T-helper 1 cell treated with Interleukin-12 subunit alpha and Interleukin-12 subunit beta and Interleukin-4 antibody, amounts not matched to agents 30 ng/mL and 1 ng/mL, for 36 hours (primary cell): Measurements from ENCODE around the gene CSF1R. TPM values are rescaled to one million over a fixed set of nuclear protein-coding genes. Genes with fewer than 3 reads are reported as not detected.
"Not testable (repeated sequence)": the region's sequence is repeated elsewhere in the genome, so short reads cannot be mapped to it uniquely, and the experiment has no call there.

Experiments used
- intact Hi-C: fragments of 100-400 bp; cut with micrococcal nuclease; formaldehyde crosslinking; loops from one replicate; pipeline ENCODE4 v1.15.1; 2024
- total RNA-seq: library from RNA; stranded (reverse); gene quantifications from 2 replicates; pipeline ENCODE4 v1.2.3, GENCODE V29; 2022

Gene CSF1R
- total RNA-seq, 1 donor from 2014 or later = 0.15 TPM

DNA sequence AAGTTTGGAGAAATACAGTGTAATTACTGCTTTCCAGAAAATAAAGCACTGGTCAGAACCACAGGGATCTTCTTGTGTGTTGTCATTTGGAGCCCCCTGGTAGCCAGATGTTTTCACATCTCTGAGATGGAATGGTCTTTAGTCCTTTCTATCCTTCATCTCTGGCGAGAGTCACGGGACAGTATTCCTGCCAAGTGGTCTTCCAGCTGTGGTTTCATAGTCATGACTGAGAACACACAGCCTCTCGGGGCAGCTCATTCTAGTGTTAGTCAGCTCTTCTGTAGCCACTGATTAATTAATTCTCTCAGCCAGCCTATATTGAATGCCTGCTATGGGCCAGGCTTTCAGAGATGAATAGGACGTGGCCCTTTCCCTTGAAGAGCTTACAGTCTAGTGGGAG is 51.7 kb downstream of the CSF1R start:
- intact Hi-C loops = loop anchor here (5.0 kb wide), 1 partner anchor 183 kb away; no protein-coding TSS in a partner anchor

- intact Hi-C loops = no loop called here
Observed at GRCh38 chr5:150033334-150033733, 53.0 kb downstream of the CSF1R start.

- intact Hi-C loops = not testable (repeated sequence)
Observed at GRCh38 chr5:150028047-150028446, 58.3 kb downstream of the CSF1R start.

GRCh38 chr5:150026682-150027172 is 59.6 kb downstream of the CSF1R start:
- intact Hi-C loops = no loop called here

GRCh38 chr5:150024346-150024984 is 61.9 kb downstream of the CSF1R start:
- intact Hi-C loops = no loop called here

- intact Hi-C loops = no loop called here
Observed at GRCh38 chr5:150023136-150023535, 63.2 kb downstream of the CSF1R start.

DNA sequence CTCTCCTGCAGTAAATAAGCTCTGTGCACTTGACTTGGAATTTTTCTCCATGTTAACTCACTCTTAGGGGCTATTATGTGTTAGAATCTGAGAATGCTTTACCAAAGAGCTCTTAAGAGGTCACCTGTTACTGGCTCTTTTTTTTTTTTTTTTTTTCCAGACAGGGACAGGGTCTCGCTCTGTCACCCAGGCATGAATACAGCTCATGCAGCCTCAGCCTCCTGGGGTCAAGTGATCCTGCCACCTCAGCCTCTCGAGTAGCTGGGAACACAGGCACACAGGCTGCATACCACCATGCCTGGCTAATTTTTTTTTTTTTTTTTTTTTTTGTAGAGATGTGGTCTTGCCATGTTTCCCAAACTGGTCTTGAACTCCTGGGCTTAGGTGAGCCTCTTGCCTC is 63.7 kb downstream of the CSF1R start:
- intact Hi-C loops = no loop called here

GRCh38 chr5:150022158-150022531 is 64.2 kb downstream of the CSF1R start:
- intact Hi-C loops = no loop called here

DNA sequence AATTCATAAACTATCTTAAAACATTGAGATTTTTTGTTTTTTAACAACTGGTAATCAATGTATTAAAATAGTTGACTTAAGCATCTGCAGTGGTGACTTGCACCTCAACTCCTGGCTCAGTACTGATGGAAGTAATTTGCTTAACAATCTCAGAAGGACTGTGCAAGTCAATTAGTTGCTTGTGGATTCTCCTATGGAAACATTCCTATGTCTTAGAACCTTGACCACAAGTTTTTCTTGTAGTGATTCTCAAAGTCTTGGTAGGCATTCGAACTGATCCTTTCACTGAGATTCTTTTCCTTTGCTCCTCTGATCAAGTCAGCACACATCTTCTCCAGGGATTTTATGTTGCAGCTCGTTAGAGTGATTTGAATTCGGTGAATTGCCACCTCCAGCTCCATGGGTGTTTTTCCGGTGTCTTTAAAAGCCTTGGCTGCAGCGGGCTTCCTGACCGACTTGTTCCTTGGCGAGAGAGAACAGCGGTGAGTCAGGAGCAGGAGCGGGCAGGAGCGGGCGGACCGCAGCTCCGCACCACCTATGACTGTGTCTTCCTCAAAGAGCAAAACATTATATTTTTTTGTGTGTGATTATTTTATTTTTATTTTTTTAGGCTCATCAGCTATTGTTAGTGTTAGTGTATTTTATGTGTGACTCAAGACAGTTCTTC is 64.7 kb downstream of the CSF1R start:
- intact Hi-C loops = no loop called here

GRCh38 chr5:150020249-150020648 is 66.1 kb downstream of the CSF1R start:
- intact Hi-C loops = no loop called here

DNA sequence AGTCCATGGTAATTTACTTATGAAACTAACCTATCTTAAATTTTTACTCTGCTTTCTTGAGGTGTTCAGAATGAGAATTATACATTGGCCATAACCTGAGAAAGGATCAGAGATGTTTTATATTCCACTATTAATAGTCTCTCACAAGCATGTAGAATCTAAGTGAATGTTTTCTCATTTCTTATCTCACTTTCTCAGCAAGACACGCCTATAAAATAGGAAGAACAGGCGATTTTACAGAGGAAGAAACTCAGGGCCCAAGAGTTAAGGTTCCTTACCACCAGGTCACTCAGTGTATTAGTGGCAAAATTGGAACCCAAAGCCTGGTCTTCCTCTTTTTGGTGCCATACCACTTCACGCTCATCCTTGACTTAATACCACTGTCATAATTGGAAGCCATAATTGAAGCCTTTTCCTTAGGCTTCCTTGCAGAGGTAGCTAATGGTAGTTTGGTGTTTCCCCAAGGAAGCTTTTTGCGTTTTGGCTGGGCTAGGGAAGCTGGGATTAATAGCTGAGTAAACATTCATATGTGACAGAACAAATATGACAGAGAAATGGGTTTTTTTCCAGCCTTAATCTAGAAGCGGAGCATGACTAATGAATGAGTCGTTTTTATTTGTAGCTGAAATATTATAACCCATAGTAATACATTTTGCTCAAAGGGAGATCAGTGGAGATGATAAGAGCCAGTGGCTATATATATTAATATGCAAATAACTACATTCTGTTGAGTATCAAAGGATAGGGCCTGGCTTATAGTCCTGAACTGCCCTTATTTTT is 68.9 kb downstream of the CSF1R start:
- intact Hi-C loops = no loop called here

GRCh38 chr5:150016537-150016936 is 69.8 kb downstream of the CSF1R start:
- intact Hi-C loops = no loop called here

- intact Hi-C loops = no loop called here
Observed at GRCh38 chr5:150015415-150015814, 70.9 kb downstream of the CSF1R start.

DNA sequence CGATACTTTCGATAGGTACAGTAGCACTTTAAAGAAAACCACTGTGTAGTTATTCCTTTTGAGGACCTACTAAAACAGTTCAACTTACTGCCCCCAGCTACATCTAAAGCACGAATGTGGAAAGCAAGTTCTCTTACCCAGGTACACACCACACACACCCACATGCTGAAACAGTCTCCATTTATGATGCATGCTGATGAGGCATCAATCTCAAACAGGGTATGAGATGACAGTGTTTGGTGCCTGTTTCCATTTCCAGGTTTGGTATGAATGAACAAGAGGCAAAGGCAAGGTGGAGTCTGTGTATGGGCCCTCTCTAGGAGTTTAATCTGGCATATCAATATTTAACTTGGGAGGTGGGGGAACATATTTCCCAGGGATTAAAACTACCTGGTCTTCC is 71.9 kb downstream of the CSF1R start:
- intact Hi-C loops = no loop called here

GRCh38 chr5:150013931-150014330 is 72.4 kb downstream of the CSF1R start:
- intact Hi-C loops = no loop called here

DNA sequence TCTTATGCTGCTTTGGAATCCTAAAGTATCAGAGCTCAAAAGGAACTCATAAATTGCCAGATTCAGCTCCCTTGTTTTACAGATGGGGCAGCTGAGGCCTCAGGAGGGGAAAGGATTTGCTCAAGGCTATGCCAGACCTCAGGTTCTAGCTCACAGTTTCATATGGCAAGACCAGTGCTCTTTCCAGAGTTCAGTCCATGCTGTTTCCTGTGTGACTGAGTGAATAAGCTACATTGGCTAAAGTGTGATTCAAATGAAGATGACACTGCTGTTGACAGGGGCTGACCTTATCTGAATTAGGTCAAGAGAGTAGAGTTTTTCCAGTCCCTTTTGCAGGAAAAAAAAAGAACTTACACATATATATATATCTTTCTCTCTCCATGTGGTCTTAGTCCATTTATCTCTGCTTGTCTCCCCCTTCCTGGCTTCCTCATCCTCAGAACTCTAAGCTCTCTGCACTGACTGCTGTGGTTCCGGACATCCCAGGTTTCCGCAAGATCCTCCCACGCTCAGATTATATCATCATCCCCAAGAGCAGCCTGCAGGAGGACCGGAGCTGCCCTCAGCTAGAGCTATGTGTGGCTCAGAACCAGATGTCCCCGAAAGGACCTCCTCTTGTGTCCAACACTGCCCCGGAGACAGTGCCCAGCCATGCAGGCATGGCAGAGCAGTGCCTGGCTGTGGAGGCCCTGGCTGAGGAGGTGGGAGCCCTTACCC is 76.5 kb downstream of the CSF1R start:
- intact Hi-C loops = no loop called here

GRCh38 chr5:150007050-150007449 is 79.3 kb downstream of the CSF1R start:
- intact Hi-C loops = no loop called here

- intact Hi-C loops = no loop called here
Observed at GRCh38 chr5:150006318-150006717, 80.0 kb downstream of the CSF1R start.
